RWPE1 (cell line): ENCODE measurements around the gene ASAP2.

Experiments
- CTCF ChIA-PET: fragments of 350-600 bp; sonication (Branson Sonifier 250); formaldehyde crosslinking; extraction: SDS; loops from one replicate; lab custom pipeline; 2021; lab: Yijun Ruan, JAX
- POLR2A ChIA-PET: fragments of 400-600 bp; formaldehyde crosslinking; extraction: SDS; loops from one replicate; lab custom pipeline; 2020; ENCODE audit warnings: antibody characterized with exemption; ENCODE audit not compliant: low non-redundant PET; lab: Yijun Ruan, JAX
- DNase-seq: peaks from one replicate; pipeline ENCODE4 v3.0.0; 2012; ENCODE audit warnings: low spot score
- H3K27ac ChIP-seq: fragments of 450-650 bp; 2 replicates; pipeline ENCODE4 v1.5.1; 2017
- TF ChIP-seq, protein P1 (sequence below): fragments of 450-650 bp; conservative IDR thresholded peaks from 2 replicates; pipeline ENCODE4 v1.5.1; 2017; ENCODE audit warnings: low read depth, mild to moderate bottlenecking

ASAP2 gene

GRCh38 chr2:9355270-9355669 lies 148.7 kb downstream of the ASAP2 start:
- ChIA-PET CTCF (no interaction called here), POLR2A (no interaction called here)
- DNase-seq, result no peak
- H3K27ac ChIP-seq, result no peak overlapping the region
- TF ChIP-seq, protein P1, sequence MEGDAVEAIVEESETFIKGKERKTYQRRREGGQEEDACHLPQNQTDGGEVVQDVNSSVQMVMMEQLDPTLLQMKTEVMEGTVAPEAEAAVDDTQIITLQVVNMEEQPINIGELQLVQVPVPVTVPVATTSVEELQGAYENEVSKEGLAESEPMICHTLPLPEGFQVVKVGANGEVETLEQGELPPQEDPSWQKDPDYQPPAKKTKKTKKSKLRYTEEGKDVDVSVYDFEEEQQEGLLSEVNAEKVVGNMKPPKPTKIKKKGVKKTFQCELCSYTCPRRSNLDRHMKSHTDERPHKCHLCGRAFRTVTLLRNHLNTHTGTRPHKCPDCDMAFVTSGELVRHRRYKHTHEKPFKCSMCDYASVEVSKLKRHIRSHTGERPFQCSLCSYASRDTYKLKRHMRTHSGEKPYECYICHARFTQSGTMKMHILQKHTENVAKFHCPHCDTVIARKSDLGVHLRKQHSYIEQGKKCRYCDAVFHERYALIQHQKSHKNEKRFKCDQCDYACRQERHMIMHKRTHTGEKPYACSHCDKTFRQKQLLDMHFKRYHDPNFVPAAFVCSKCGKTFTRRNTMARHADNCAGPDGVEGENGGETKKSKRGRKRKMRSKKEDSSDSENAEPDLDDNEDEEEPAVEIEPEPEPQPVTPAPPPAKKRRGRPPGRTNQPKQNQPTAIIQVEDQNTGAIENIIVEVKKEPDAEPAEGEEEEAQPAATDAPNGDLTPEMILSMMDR, result no peak

- CTCF ChIA-PET, result no interaction called here
- TF ChIP-seq, protein P1, result no peak
- H3K27ac ChIP-seq, result no peak overlapping the region
- POLR2A ChIA-PET, result no interaction called here
- no peak for DNase-seq
These were observed 149.1 kb downstream of the ASAP2 start for GRCh38 chr2:9355716-9356115.

DNA sequence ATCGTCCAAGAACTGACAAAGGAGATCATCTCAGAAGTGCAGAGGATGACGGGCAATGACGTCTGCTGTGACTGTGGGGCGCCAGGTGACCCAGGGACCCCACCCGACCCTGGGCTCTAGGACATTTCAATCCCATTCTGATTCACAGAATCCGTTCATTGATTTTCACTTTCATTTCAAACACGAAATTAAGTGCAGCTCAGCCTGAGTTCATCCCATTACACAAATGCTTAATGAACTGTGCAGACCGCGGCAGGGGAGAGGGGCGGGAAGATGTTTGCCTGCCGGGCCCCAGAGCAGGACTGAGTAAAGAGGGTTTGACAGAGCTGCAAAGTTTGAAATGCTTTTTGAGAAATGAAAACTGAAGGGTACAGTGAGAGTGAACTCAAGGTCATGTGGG lies 149.6 kb downstream of the ASAP2 start:
- TF ChIP-seq, protein P1, result no peak
- ChIA-PET CTCF (no interaction called here), POLR2A (no interaction called here)
- DNase-seq, result no peak
- H3K27ac ChIP-seq, result no peak overlapping the region

DNA sequence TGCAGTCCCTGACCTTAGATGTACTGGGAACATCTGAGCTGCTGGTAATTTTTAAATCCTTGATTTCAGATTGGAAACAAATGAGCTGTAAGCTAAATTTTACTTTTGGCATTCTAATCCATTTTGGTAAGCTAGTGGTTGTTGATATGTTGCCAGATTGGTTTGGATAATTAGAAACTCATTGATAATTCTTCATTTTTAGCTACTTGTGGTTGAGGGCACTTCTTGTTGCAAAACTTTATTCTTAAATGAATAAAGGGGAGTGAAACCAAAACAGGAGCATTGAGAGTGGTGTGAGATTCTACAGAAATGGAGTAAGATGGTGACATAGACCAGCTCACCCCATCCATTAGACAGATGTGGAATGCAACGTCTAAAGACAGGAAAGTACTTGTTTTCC lies 152.2 kb downstream of the ASAP2 start:
- no peak for DNase-seq
- ChIA-PET POLR2A (no interaction called here), CTCF (no interaction called here)
- H3K27ac ChIP-seq, result no peak overlapping the region
- TF ChIP-seq, protein P1, result no peak

GRCh38 chr2:9359463-9359862 lies 152.9 kb downstream of the ASAP2 start:
- no peak for DNase-seq
- TF ChIP-seq, protein P1, result no peak
- POLR2A ChIA-PET, result no interaction called here
- CTCF ChIA-PET, result no interaction called here
- H3K27ac ChIP-seq, result no peak overlapping the region

DNA sequence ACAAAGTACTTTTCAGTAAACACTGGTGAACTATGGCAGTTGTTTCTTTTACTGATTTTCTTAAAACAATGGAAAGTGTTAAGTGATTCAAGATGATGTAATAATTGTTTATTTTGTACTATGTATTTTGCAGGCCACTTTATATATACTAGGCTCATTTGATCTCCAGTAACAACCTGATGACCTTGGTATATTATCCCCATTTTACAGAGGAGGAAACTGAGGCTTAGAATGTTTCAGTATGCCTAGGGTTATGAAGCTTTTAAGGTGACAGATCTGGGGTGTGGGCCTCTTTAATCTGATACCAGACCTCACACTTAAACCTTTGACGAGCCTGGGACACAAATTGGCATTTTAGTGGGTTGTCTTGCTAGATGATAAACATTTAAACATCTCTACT lies 153.5 kb downstream of the ASAP2 start:
- TF ChIP-seq, protein P1, result no peak
- DNase-seq, result no peak
- no peak overlapping the region for H3K27ac ChIP-seq
- CTCF ChIA-PET, result interaction anchor here (0.6 kb wide), 1 partner anchor 253 kb away, joined by 4 read pairs; no protein-coding TSS in a partner anchor
- POLR2A ChIA-PET, result no interaction called here
